K562 (cell line): ENCODE measurements around the gene CNNM2. TPM values are rescaled to one million over a fixed set of nuclear protein-coding genes. Genes with fewer than 3 reads are reported as not detected.

ENCODE experiments used
- ATF2 ChIP-seq: sonication (generic); formaldehyde crosslinking; IDR thresholded peaks from 2 replicates; pipeline ENCODE4 v1.8.1; 2022; ENCODE audit warnings: missing genetic modification reagents
- CREB3L1 ChIP-seq: fragments of 450-650 bp; IDR thresholded peaks from 2 replicates; pipeline ENCODE4 v1.6.1; 2014; ENCODE audit warnings: low read depth, mild to moderate bottlenecking, moderate library complexity, borderline replicate concordance
- E2F6 ChIP-seq, 2 experiments: IDR thresholded peaks; 2 replicates each; pipeline ENCODE4 v1.6.1; 2011; ENCODE audit warnings: borderline replicate concordance in 1 of 2, control low read depth in 1 of 2, low read depth in 1 of 2, low read length in 1 of 2, mild to moderate bottlenecking in 1 of 2, mixed read lengths in 1 of 2, moderate library complexity in 1 of 2; ENCODE audit not compliant: insufficient read depth in 1 of 2, insufficient read length in 1 of 2, poor library complexity in 1 of 2, severe bottlenecking in 1 of 2; ENCODE audit errors: extremely low read depth in 1 of 2
- EHMT2 ChIP-seq: fragments of 450-650 bp; IDR thresholded peaks from 2 replicates; pipeline ENCODE4 v1.6.1; 2018; ENCODE audit warnings: antibody characterized with exemption
- ELF1 ChIP-seq: fragments of 200-800 bp; sonication (Bioruptor generic); IDR thresholded peaks from 2 replicates; pipeline ENCODE4 v1.6.1; 2016; ENCODE audit warnings: missing genetic modification characterization, missing compliant biosample characterization
- L3MBTL2 ChIP-seq: fragments of 450-650 bp; IDR thresholded peaks from 2 replicates; pipeline ENCODE4 v1.6.1; 2016; ENCODE audit warnings: mild to moderate bottlenecking, moderate library complexity
- LEF1 ChIP-seq: fragments of 450-650 bp; IDR thresholded peaks from 2 replicates; pipeline ENCODE4 v1.6.1; 2016; ENCODE audit warnings: mild to moderate bottlenecking
- RBM25 ChIP-seq: fragments of 200-400 bp; formaldehyde crosslinking; IDR thresholded peaks from 2 replicates; pipeline ENCODE4 v1.6.1; 2018; ENCODE audit warnings: low read length, low read depth, moderate library complexity; ENCODE audit not compliant: severe bottlenecking
- SMAD3 ChIP-seq: fragments of 450-650 bp; formaldehyde crosslinking; conservative IDR thresholded peaks from 2 replicates; pipeline ENCODE4 v1.4.0; 2020; ENCODE audit warnings: mild to moderate bottlenecking
- SMC3 ChIP-seq: conservative IDR thresholded peaks from 2 replicates; pipeline ENCODE4 v1.6.1; 2011; ENCODE audit warnings: low read depth, low read length, improper control_type of control experiment; ENCODE audit not compliant: insufficient read depth
- XRCC3 ChIP-seq: fragments of 450-650 bp; IDR thresholded peaks from 2 replicates; pipeline ENCODE4 v1.6.1; 2017; ENCODE audit warnings: mild to moderate bottlenecking, moderate library complexity
- YBX1 ChIP-seq: fragments of 450-650 bp; IDR thresholded peaks from 2 replicates; pipeline ENCODE4 v1.7.1; 2016; ENCODE audit warnings: mild to moderate bottlenecking
- YY1 ChIP-seq, 3 experiments: IDR thresholded peaks; 2 replicates each; pipeline ENCODE4 v1.6.1; 2011; ENCODE audit warnings: low read length in 2 of 3, mild to moderate bottlenecking in 2 of 3, moderate library complexity in 2 of 3, borderline replicate concordance in 1 of 3, control low read depth in 1 of 3, low read depth in 1 of 3; ENCODE audit not compliant: insufficient read depth in 3 of 3, insufficient replicate concordance in 2 of 3, control insufficient read depth in 1 of 3, insufficient read length in 1 of 3; ENCODE audit errors: extremely low read depth in 1 of 3
- ZNF134 ChIP-seq: fragments of 250-450 bp; sonication (Bioruptor Pico); conservative IDR thresholded peaks from 2 replicates; pipeline ENCODE4 v1.4.0; 2020
- ZNF175 ChIP-seq: fragments of 200-800 bp; sonication (Bioruptor generic); IDR thresholded peaks from 2 replicates; pipeline ENCODE4 v1.6.1; 2016; ENCODE audit warnings: low read depth, mild to moderate bottlenecking, missing genetic modification characterization, missing compliant biosample characterization
- ZNF280B ChIP-seq: fragments of 250-450 bp; sonication (Bioruptor Pico); IDR thresholded peaks from 2 replicates; pipeline ENCODE4 v1.5.1; 2021; ENCODE audit warnings: mild to moderate bottlenecking
- ZNF324 ChIP-seq: fragments of 250-450 bp; sonication (Bioruptor Pico); IDR thresholded peaks from 2 replicates; pipeline ENCODE4 v1.4.0; 2020; ENCODE audit warnings: mild to moderate bottlenecking
- ZNF518B ChIP-seq: fragments of 250-450 bp; sonication (Bioruptor Pico); IDR thresholded peaks from 2 replicates; pipeline ENCODE4 v1.5.0; 2021; ENCODE audit warnings: mild to moderate bottlenecking, moderate library complexity
- polyA plus RNA-seq, 8 experiments: library from polyadenylated mRNA; depleted of rRNA in 4 of 8; stranded (reverse) in 5 of 8; unstranded in 3 of 8; fragments of >200 nt; fragmentation: Nextera tagmentation in 2 of 8; fragmentation: Illumina TruSeq in 1 of 8; extraction: Ambion mirVana in 2 of 8; extraction: Trizol in 1 of 8; gene quantifications; 2 replicates each; pipeline versions ENCODE4 v1.2.1 to v1.2.3, GENCODE V29; 2011 to 2014; ENCODE audit warnings: inconsistent platforms in 1 of 8, missing spikeins in 1 of 8
- total RNA-seq, 7 experiments: library from RNA; depleted of rRNA in 6 of 7; stranded (reverse); fragments of >200 nt in 6 of 7; fragmentation: Illumina TruSeq in 2 of 7; extraction: Trizol in 2 of 7; gene quantifications; 2 replicates each; pipeline versions ENCODE4 v1.2.1 to v1.2.3, GENCODE V29; 2011 to 2021; ENCODE audit warnings: low replicate concordance in 1 of 7

CNNM2 gene
- total and polyA plus RNA-seq, 9 of the 15 experiments (the other 6 are each of a cell fraction or from before 2014, with no cell fraction given): 0.21 to 5.0 (median 1.3) TPM

- TF ChIP-seq YY1 (IDR thresholded peaks at IDR 0.05; ENCODE audit: borderline replicate concordance in 1 of 3, control insufficient read depth in 1 of 3, extremely low read depth in 1 of 3, insufficient read depth in 3 of 3, insufficient read length in 1 of 3, insufficient replicate concordance in 2 of 3, low read depth in 1 of 3, low read length in 2 of 3) (no peak), ZNF518B (CRISPR knock-in tag) (no peak), ELF1 (tag) (no peak), ZNF324 (no peak), RBM25 (no peak), L3MBTL2 (no peak), E2F6 (IDR thresholded peaks at IDR 0.05; ENCODE audit: borderline replicate concordance in 1 of 2, extremely low read depth in 1 of 2, insufficient read depth in 1 of 2, insufficient read length in 1 of 2, low read depth in 1 of 2, low read length in 1 of 2, poor library complexity in 1 of 2, severe bottlenecking in 1 of 2) (peak in 1 of 2 experiments; percentile 0), ZNF280B (no peak), ATF2 (CRISPR knock-in tag) (0 out of 2 replicates have a peak, but pooled peaks have one; percentile 26), ZNF134 (CRISPR knock-in tag) (no peak), ZNF175 (CRISPR knock-in tag) (no peak), LEF1 (no peak), SMAD3 (CRISPR knock-in tag) (no peak), SMC3 (no peak), XRCC3 (no peak), CREB3L1 (0 out of 2 replicates have a peak, but pooled peaks have one; percentile 8), EHMT2 (no peak), YBX1 (no peak)
These were observed 737 bp downstream of the CNNM2 start (continued) for GRCh38 chr10:102918817-102919245.
